HL-60/S4 (cell line): ENCODE data around the gene DDX42.

Experiments used
- in situ Hi-C: fragments of 300-500 bp; cut with MboI; formaldehyde crosslinking; loops from 2 replicates; pipeline ENCODE4 v1.14.3; 2022; ENCODE audit warnings: low sequenced_read_pairs

Gene DDX42

GRCh38 chr17:63821804-63822203 is 47.8 kb downstream of the DDX42 start:
- in situ Hi-C loops, result no loop called here

- in situ Hi-C loops, result no loop called here
Measured at GRCh38 chr17:63822537-63822936, 48.6 kb downstream of the DDX42 start.

GRCh38 chr17:63823659-63824331 is 49.8 kb downstream of the DDX42 start:
- in situ Hi-C loops, result no loop called here

GRCh38 chr17:63824362-63824761 is 50.4 kb downstream of the DDX42 start:
- in situ Hi-C loops, result no loop called here

GRCh38 chr17:63826468-63827001 is 52.6 kb downstream of the DDX42 start:
- in situ Hi-C loops, result loop anchor here (25.0 kb wide), 1 partner anchor 389 kb away; the partner anchor contains the start of gene CYB561

- in situ Hi-C loops, result loop anchor here (25.0 kb wide), 1 partner anchor 390 kb away; the partner anchor contains the start of gene CYB561
Measured at GRCh38 chr17:63827002-63827800, 53.2 kb downstream of the DDX42 start, which contains the start of the genes FTSJ3 and PSMC5. TSS of gene FTSJ3 (minus strand) at chr17:63827663. CDS start at chr17:63826902, 761 bp downstream. TSS of gene PSMC5 (plus strand) at chr17:63827431. CDS start at chr17:63827491, 60 bp downstream.

- in situ Hi-C loops, result loop anchor here (25.0 kb wide), 1 partner anchor 391 kb away; the partner anchor contains the start of gene CYB561
Measured at GRCh38 chr17:63827801-63828221, 53.8 kb downstream of the DDX42 start.

GRCh38 chr17:63828936-63829335 is 55.0 kb downstream of the DDX42 start:
- in situ Hi-C loops, result loop anchor here (25.0 kb wide), 1 partner anchor 392 kb away; the partner anchor contains the start of gene CYB561

- in situ Hi-C loops, result loop anchor here (25.0 kb wide), 1 partner anchor 393 kb away; the partner anchor contains the start of gene CYB561
Measured at GRCh38 chr17:63830278-63830677, 56.3 kb downstream of the DDX42 start.

- in situ Hi-C loops, result loop anchor here (25.0 kb wide), 1 partner anchor 394 kb away; the partner anchor contains the start of gene CYB561
Measured at GRCh38 chr17:63830904-63831491, 57.0 kb downstream of the DDX42 start.

GRCh38 chr17:63831505-63831904 is 57.5 kb downstream of the DDX42 start:
- in situ Hi-C loops, result loop anchor here (25.0 kb wide), 1 partner anchor 394 kb away; the partner anchor contains the start of gene CYB561

GRCh38 chr17:63832014-63832413 is 58.0 kb downstream of the DDX42 start:
- in situ Hi-C loops, result loop anchor here (25.0 kb wide), 1 partner anchor 395 kb away; the partner anchor contains the start of gene CYB561

GRCh38 chr17:63832455-63832854 is 58.5 kb downstream of the DDX42 start:
- in situ Hi-C loops, result loop anchor here (25.0 kb wide), 1 partner anchor 395 kb away; the partner anchor contains the start of gene CYB561

- in situ Hi-C loops, result loop anchor here (25.0 kb wide), 1 partner anchor 396 kb away; the partner anchor contains the start of gene CYB561
Measured at GRCh38 chr17:63833026-63833740, 59.2 kb downstream of the DDX42 start.

- in situ Hi-C loops, result loop anchor here (25.0 kb wide), 1 partner anchor 397 kb away; the partner anchor contains the start of gene CYB561
Measured at GRCh38 chr17:63833741-63834373, 59.9 kb downstream of the DDX42 start.

- in situ Hi-C loops, result loop anchor here (25.0 kb wide), 1 partner anchor 397 kb away; the partner anchor contains the start of gene CYB561
Measured at GRCh38 chr17:63834431-63835166, 60.6 kb downstream of the DDX42 start.

GRCh38 chr17:63835167-63835720 is 61.3 kb downstream of the DDX42 start:
- in situ Hi-C loops, result loop anchor here (25.0 kb wide), 1 partner anchor 398 kb away; the partner anchor contains the start of gene CYB561

GRCh38 chr17:63836811-63837210 is 62.8 kb downstream of the DDX42 start:
- in situ Hi-C loops, result loop anchor here (25.0 kb wide), 1 partner anchor 400 kb away; the partner anchor contains the start of gene CYB561
